ENCODE data around the gene EML4.

EML4 gene

GRCh38 chr2:42141687-42142546 is 27.2 kb upstream of the EML4 start:
- TF ChIP-seq, protein P1, sequence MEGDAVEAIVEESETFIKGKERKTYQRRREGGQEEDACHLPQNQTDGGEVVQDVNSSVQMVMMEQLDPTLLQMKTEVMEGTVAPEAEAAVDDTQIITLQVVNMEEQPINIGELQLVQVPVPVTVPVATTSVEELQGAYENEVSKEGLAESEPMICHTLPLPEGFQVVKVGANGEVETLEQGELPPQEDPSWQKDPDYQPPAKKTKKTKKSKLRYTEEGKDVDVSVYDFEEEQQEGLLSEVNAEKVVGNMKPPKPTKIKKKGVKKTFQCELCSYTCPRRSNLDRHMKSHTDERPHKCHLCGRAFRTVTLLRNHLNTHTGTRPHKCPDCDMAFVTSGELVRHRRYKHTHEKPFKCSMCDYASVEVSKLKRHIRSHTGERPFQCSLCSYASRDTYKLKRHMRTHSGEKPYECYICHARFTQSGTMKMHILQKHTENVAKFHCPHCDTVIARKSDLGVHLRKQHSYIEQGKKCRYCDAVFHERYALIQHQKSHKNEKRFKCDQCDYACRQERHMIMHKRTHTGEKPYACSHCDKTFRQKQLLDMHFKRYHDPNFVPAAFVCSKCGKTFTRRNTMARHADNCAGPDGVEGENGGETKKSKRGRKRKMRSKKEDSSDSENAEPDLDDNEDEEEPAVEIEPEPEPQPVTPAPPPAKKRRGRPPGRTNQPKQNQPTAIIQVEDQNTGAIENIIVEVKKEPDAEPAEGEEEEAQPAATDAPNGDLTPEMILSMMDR (IDR thresholded peaks at IDR 0.05; ENCODE audit: extremely low read depth, missing control alignments) = no peak
- DNase-seq (ENCODE audit: low spot score) = no peak

DNA sequence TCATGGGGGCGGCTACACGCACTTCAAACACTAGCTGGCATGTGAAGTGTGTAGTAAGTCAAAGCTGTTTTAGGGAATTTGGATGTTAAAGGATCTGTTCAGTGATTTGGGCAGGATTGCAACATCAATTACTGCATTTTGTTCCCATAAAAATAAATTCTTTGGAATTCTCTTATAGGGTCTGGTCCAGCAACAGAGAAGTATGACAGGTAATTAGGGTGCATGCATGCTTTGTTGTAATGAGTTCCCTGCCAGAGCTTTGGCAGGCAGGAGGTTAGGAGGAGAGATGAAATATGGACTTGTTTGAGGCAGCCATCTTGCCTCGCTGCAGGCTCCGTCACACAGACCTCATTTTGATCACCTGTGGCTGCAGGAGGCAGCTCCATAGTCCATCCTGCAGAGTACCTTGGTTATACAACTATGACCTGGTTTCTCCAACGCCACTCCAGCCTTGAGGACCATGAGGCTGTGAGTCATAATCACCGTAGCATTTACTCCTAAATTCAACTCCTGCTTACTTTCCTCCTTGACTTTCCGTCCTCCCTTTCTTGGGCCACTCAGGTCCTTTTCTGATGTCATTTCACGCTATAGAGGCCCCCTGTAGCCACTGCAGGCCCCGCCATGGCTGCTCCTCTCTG is 26.5 kb upstream of the EML4 start:
- TF ChIP-seq, protein P1 (IDR thresholded peaks at IDR 0.05; ENCODE audit: extremely low read depth, missing control alignments) = no peak
- no peak for DNase-seq (ENCODE audit: low spot score)

DNA sequence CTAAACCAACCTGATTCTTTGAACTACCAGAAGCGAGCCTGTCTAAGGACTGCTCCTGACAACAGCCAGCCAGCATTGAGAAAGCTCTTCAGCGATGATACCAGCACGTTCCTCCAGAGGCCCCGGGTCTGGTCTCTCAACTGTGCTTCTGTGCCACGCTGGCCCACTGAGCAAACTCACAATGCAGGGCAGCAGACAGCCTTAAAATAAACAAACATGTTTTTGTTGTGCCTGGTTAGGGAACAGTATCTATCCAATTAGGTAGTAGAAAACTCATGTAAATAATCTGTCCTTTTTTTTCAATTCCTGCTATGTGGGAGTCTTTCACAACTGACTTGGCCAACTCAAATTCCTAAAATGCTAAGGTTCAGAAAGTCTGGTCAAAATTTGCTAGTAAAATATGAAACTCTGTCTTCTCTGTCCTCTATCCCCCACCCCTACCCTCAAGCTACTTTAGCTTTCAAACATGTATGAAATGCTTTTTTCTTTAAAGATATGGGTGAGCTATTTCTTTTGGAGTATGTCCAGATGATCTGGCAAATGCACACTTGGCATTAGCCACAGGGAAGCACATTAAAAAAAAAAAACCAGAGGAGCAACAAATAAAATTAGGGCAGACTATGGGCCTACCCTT is 21.4 kb upstream of the EML4 start:
- no peak for DNase-seq (ENCODE audit: low spot score)
- TF ChIP-seq, protein P1 (IDR thresholded peaks at IDR 0.05; ENCODE audit: extremely low read depth, missing control alignments) = no peak

DNA sequence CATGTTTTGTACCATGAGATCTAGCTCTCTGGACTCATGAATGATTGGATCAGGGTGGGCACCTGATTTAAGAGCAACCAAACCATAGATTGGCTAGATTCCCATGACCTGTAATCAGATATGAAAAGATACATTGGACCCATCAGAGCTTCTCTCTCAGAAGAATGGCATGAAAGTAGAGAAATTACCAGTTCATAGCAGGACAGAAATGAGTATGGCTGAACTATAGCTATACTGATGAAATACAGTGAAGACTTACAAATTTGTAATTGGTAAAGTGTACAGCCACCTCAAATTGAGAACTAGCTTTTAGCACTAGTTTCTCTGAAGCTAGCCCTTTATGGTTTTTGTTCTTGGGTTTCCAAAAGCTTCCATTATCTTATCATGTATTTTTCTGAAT is 19.0 kb upstream of the EML4 start:
- DNase-seq (ENCODE audit: low spot score) = no peak
- TF ChIP-seq, protein P1 (IDR thresholded peaks at IDR 0.05; ENCODE audit: extremely low read depth, missing control alignments) = no peak

GRCh38 chr2:42153944-42154581 is 15.1 kb upstream of the EML4 start:
- TF ChIP-seq, protein P1 (IDR thresholded peaks at IDR 0.05; ENCODE audit: extremely low read depth, missing control alignments) = no peak
- DNase-seq (ENCODE audit: low spot score) = no peak

DNA sequence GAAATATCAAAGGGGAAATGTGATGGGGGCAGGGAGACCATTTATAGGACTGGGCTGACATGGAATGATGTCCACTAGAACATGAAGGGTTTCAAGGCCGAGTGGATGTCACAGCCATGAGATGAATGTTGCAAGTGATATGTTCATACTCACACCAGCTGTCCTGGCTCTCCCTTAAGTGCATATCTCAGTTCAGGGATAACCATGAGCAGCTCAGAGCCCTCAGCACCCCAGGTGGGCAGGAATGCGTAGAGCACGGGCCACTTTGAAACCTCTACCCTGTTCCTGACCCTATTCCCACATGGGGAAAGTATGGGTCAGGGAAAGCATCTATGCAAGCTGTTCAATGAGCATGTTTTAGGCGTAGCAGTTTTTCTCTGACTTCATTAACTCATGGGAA is 12.4 kb upstream of the EML4 start:
- TF ChIP-seq, protein P1 (IDR thresholded peaks at IDR 0.05; ENCODE audit: extremely low read depth, missing control alignments) = no peak
- no peak for DNase-seq (ENCODE audit: low spot score)

Data from GM20000 (cell line).